HPDE6-E6E7 (cell line): ENCODE data around the gene PHLDA1.
"Not testable (repeated sequence)": the region's sequence is repeated elsewhere in the genome, so short reads cannot be mapped to it uniquely, and the experiment has no call there.

Experiments
- DNase-seq: peaks from one replicate; pipeline ENCODE4 v3.0.0; 2011; ENCODE audit warnings: missing footprints; ENCODE audit errors: extremely low spot score

The PHLDA1 gene

DNA sequence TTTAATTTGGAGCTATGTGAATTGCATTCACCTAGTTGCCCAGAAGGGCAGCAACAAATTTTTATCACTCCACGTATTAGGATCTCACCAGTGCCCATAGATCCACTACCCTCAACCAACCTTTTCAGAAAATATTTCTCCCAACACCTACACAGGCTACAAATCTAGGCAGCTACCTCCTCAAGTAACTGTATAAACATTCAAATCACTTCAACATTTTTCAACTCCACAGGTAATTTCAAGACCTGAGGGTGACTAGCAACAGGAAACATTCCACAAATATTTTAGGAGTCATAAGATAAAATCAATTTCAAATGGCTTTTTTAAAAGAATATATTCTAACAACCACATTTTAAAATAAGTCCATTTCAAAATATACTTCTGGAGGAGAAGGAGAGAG lies 12.9 kb downstream of the PHLDA1 start:
- DNase-seq = no peak

DNA sequence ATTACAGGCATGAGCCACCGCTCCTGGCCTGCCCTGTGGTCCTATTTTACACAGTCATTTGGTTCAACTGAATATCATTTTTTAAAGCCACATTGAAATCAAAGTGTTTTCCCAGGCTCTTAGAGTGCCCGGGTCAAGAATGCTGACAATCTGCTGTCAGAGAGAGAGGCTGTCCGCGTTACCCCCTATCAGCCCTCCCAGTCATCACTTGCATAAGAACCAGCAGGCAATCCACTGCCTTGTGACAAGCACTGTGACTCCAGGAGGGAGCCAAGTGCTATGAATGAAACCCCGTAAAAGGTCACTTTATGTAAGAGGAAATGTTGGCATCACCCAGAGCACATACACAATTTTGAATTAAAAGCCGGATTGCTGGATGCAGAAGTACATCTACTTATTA lies 13.5 kb downstream of the PHLDA1 start:
- no peak for DNase-seq

GRCh38 chr12:76014007-76014406 lies 17.6 kb downstream of the PHLDA1 start:
- no peak for DNase-seq

- no peak for DNase-seq
These were observed 18.0 kb downstream of the PHLDA1 start for GRCh38 chr12:76013603-76014002.

DNA sequence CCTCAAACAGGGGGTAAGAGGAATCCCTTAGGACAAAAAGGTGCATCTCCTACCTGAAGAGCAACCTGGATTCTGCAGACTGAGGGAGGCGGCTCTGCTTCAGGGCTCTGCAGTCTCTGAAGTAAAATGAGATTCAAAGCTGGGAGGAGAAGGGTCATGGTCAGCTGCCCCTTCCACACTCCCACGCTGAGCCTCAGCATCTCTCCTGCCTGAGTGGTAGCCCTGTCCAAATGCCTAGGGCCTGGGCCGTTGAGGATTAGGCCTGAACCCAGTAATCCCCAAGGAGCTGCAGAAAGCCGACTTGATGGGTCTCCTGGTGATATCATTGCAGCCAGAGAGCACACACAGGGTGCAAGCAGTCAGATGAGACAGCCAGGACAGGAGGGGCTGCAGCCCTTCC lies 18.9 kb downstream of the PHLDA1 start:
- DNase-seq = no peak

DNA sequence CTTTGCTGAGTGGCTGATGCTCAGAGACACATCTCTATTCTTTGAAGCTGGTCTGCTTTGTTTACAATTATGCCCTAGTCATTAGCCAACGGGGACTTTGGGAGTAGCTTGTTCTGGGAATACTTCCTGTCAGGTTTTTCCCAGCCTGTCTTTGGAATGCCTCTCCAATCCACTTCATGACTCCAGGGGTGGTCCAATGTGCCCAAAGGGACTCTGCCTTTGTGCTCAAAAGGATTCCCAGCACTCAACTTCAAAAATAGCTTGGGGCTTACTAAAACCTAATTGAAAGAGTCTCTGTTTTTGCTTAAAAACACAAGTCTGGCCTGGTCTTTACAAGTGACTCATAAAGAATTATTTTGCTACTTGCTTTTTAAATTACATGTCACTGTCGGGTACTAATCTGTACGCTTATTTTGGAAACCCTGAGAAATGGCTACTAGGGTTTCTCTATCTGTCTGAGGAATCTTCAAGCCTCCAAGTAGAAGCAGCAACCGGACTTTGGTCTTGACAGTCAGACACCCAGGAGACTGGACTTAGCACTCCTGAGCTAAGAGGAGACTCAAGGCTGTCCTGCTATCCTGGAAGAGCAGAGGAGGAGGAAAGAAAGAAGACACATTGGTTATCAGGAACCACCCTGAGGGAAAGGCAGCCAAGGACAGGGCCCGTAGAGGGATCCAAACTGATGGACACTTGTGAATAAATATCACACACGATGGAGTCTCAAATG lies 20.7 kb downstream of the PHLDA1 start:
- no peak for DNase-seq

DNA sequence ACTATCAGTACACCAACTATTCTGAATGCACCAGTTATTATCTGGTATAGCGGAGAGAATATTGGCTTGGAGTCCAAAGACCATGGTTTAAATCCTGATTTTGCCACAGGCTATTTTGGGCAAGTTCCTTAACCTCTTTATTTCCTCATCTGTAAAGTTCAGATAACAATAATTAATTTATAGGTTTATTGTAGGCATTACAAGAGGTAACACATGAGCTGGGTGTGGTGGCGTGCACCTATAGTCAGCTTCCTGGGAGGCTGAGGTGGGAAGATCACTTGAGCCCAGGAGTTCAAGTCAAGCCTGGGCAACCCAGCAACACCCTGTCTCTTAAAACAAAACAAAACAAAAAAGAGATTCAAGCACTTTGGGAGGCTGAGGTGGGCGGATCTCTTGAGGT lies 23.1 kb downstream of the PHLDA1 start:
- DNase-seq = no peak

- no peak for DNase-seq
These were observed 23.9 kb downstream of the PHLDA1 start for GRCh38 chr12:76007640-76008039.

DNA sequence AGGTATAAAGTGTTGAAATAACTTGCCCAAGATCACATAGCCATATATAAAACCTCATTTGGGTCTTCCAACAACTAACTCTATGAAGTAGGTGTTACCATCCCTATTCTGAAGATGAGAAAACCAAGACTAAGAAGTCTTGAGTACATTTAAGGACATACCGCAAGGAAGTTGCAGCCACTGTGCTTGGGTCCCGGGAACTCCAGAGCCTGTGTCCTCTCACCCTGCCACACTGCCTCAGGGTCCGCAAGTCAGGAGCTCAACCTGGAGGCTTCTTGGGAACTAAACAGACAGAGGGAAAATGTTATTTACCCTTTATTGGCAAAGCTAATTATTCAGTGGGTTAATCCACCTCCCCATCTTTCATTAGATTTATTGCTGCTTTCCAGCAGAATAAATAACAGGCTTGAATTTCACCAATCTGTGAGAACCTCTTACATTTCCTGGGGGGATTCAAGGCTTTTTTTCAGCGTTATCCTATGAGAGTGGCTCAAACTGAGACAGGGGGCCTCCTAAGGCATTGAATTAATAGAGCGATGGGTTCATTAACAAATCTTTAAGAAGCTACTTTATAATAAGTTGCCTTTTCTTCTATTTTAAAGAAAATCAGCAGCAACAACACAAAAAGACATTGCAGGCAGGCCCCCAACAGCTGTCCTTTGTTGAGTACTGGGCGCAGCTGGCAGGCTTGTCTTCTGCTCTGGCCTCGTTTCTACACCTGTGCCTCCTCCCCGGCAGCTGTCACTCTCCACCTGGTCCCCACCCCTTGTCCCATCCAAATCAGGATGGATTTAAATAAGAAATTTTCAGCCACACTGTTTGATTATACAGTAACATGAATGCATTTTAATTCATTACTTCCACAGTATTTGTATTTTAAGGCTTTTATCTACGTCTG lies 25.3 kb downstream of the PHLDA1 start:
- DNase-seq = no peak

GRCh38 chr12:76003355-76003638 lies 28.3 kb downstream of the PHLDA1 start:
- DNase-seq = no peak

- DNase-seq = no peak
These were observed 28.8 kb downstream of the PHLDA1 start for GRCh38 chr12:76002598-76003354.

- no peak for DNase-seq
These were observed 33.1 kb downstream of the PHLDA1 start for GRCh38 chr12:75998292-75999063.

- DNase-seq = no peak
These were observed 33.9 kb downstream of the PHLDA1 start for GRCh38 chr12:75997658-75998057.

GRCh38 chr12:75996861-75997447 lies 34.6 kb downstream of the PHLDA1 start:
- no peak for DNase-seq

GRCh38 chr12:75995691-75996090 lies 35.9 kb downstream of the PHLDA1 start:
- no peak for DNase-seq

DNA sequence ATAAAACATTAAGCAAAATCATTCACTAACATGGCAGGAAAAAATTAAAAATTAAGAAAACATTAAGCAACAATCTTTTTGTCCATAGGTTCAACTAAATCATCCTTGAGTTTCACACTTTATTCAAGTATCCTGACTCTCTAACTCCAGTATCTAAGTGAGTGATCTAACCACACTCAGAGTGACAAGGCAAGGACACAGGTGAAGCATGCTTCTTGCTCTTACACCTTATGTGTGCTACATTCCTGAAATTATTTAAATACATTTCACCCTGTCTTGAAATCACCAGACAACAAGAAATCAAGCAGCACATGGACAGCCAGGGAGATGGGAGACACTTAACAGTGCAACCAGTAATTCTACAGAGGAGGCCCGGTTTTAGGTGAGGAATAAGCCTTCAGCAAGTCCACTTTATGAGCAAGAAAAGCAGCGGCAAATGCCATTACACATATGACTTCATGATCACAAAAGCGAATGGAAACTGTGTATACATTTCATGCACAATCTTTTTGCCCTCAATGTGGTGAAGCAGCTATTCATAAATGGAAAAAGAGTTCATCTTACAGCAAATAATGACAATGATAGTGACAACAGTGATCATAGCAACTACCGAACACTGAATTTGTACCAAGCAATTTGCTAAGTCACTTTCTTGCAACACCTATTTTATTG lies 37.4 kb downstream of the PHLDA1 start:
- DNase-seq = no peak

DNA sequence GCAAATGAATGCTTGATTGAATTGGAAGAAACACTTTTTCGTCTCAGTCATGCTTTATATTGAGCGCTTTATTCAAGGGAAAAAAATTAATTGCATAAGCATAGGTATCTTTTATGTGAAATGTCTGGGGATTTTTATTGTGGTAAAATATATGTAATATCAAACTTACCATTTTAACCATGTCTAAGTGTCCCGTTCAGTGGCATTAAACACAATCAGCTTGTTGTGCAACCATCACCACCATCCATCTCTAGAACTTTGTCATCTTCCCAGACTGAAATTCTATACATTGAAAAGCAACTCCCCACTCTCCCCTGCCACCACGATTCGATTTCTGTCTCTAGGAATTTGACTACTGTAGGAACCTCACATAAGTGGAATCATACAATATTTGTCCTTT lies 39.8 kb downstream of the PHLDA1 start:
- no peak for DNase-seq

- no peak for DNase-seq
These were observed 41.2 kb downstream of the PHLDA1 start for GRCh38 chr12:75990189-75990912.

DNA sequence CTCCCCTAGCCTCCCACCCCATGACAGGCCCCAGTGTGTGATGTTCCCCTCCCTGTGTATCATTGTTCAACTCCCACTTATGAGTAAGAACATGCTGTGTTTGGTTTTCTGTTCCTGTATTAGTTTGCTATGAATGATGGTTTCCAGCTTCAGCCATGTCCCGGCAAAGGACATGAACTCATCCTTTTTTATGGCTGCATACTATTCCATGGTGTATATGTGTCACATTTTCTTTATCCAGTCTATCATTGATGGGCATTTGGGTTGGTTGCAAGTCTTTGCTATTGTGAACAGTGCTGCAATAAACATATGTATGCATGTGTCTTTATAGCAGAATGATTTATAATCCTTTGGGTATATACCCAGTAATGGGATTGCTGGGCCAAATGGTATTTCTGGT lies 43.9 kb downstream of the PHLDA1 start:
- not testable (repeated sequence) for DNase-seq
